Measurements from ENCODE around the gene VWCE.
"Not testable (repeated sequence)": the region's sequence is repeated elsewhere in the genome, so short reads cannot be mapped to it uniquely, and the experiment has no call there.

- TF ChIP-seq, protein P1, sequence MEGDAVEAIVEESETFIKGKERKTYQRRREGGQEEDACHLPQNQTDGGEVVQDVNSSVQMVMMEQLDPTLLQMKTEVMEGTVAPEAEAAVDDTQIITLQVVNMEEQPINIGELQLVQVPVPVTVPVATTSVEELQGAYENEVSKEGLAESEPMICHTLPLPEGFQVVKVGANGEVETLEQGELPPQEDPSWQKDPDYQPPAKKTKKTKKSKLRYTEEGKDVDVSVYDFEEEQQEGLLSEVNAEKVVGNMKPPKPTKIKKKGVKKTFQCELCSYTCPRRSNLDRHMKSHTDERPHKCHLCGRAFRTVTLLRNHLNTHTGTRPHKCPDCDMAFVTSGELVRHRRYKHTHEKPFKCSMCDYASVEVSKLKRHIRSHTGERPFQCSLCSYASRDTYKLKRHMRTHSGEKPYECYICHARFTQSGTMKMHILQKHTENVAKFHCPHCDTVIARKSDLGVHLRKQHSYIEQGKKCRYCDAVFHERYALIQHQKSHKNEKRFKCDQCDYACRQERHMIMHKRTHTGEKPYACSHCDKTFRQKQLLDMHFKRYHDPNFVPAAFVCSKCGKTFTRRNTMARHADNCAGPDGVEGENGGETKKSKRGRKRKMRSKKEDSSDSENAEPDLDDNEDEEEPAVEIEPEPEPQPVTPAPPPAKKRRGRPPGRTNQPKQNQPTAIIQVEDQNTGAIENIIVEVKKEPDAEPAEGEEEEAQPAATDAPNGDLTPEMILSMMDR (conservative IDR thresholded peaks at IDR 0.05; ENCODE audit: low read length): not testable (repeated sequence)
- TF ChIP-seq EZH2phosphoT487 (IDR thresholded peaks at IDR 0.05; ENCODE audit: borderline replicate concordance): not testable (repeated sequence)
Observed at GRCh38 chr11:61232548-61233145, 62.5 kb downstream of the VWCE start.
